ENCODE measurements around the gene CEACAM19. TPM values are rescaled to one million over a fixed set of nuclear protein-coding genes. Genes with fewer than 3 reads are reported as not detected.

The CEACAM19 gene
- total RNA-seq, 1 experiment from 2014 or later, result 67.8 TPM

DNA sequence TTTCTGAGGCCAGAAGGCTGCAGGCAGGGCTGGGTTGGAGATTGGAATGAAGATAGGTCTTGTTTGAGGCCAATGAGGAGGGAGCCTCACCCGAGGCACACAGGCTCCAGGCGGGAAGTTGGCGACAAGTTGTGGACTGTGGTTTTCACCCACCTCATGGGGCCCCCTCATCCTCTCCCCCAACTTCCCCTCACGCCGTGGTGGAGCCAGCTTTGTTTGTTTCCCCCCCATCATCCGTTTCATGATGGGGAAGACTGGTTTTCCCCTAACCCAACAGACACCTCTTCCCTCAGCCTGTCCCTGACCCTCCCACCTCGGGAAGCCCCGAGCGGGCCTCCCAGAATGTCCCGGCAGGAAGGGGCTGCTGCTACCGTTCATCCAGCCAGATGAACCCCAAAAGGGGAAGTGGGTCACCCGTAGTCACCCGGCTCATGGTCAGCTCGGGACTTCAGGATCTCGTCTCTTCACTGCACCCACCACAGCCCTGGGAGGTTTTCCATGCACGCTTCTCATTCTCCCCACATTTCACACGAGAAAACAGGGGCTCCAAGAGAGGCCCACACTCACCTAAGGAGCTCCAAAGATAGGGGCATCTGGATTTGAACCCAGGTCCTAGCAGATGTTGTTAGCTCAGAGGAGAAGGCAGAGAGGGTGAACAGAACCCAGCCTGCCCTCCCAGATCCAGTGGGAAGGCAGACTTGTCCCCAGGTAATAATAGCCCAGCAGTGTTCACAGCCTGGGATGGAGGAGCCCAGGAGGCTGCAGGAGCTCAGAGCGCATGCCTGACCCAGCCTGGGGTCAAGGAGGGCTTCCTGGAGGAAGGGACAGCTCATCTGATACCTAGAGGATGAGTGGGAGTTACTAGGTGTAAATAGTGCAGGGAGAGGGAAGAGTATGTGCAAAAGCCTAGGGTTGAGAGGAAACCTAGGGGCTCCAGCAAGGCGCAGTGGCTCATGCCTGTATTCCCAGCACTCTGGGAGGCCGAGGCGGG, 51.1 kb downstream of the CEACAM19 start:
- Mint-ChIP-seq H3K9me3 (ENCODE audit: low read depth, unreplicated experiment) (no peaks in the 10 kb centered on the region), H3K4me3 (ENCODE audit: low read depth, unreplicated experiment) (no peak overlapping the region), H3K36me3 (ENCODE audit: insufficient read depth, unreplicated experiment) (peaks cover 11% of the 10 kb centered on the region), H3K4me1 (ENCODE audit: low read depth, unreplicated experiment) (peaks cover 65% of the 10 kb centered on the region), H3K27me3 (ENCODE audit: unreplicated experiment) (no peaks in the 10 kb centered on the region), H3K27ac (ENCODE audit: unreplicated experiment) (no peak overlapping the region)
- intact Hi-C loops (cut with micrococcal nuclease; ENCODE audit: unreplicated experiment), result loop anchor here (5.0 to 10.0 kb wide), 2 partner anchors 35 to 122 kb away; partner anchors contain the start of gene NECTIN2
- BruUV-seq (replicated peaks), result no TSS peak
- TF ChIP-seq, protein P1, sequence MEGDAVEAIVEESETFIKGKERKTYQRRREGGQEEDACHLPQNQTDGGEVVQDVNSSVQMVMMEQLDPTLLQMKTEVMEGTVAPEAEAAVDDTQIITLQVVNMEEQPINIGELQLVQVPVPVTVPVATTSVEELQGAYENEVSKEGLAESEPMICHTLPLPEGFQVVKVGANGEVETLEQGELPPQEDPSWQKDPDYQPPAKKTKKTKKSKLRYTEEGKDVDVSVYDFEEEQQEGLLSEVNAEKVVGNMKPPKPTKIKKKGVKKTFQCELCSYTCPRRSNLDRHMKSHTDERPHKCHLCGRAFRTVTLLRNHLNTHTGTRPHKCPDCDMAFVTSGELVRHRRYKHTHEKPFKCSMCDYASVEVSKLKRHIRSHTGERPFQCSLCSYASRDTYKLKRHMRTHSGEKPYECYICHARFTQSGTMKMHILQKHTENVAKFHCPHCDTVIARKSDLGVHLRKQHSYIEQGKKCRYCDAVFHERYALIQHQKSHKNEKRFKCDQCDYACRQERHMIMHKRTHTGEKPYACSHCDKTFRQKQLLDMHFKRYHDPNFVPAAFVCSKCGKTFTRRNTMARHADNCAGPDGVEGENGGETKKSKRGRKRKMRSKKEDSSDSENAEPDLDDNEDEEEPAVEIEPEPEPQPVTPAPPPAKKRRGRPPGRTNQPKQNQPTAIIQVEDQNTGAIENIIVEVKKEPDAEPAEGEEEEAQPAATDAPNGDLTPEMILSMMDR (IDR thresholded peaks at IDR 0.05; ENCODE audit: unreplicated experiment), result no peak
- CTCF ChIA-PET, result interaction anchor here (0.7 to 7.9 kb wide), 6 partner anchors 10 to 123 kb away, joined by 4 to 223 read pairs (median 10); partner anchors contain the start of gene NECTIN2
- DNase-seq, result no peak

DNA sequence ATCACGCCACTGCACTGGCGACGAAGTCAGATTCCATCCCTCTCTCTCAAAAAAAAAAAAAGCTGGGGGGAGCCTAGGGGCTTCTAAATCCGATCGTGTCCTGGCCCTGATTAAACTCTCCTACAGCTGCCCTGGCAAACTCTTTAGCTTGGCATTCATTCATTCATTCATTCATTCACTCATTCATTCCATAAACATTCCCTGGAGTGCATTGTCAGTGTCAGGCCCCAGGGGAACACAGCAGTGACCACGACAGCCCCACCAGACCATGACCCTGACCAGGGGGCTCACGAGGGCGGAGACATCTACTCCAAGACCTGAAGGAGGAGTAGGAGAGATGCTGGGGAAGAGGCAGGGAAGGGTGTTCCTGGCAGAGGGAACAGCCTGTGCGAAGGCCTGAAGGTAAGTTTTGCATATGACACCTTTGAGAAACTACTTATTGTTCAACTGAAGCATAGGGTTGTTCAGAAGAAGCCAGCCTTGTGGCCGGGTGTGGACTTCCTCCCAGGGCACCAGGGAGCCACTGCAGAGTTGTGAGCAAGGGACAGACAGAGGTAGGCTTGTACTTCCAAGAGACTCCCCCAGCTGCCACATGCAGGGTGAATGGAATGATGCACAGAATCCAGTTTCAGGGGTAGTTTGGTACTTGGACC, 52.1 kb downstream of the CEACAM19 start:
- CTCF ChIA-PET, result interaction anchor here (0.7 to 7.9 kb wide), 26 partner anchors 8 to 232 kb away, joined by 3 to 223 read pairs (median 6); partner anchors contain the start of genes CBLC, CLPTM1 and NECTIN2
- Mint-ChIP-seq H3K27me3 (ENCODE audit: unreplicated experiment) (no peaks in the 10 kb centered on the region), H3K4me1 (ENCODE audit: low read depth, unreplicated experiment) (peaks cover 67% of the 10 kb centered on the region), H3K9me3 (ENCODE audit: low read depth, unreplicated experiment) (no peaks in the 10 kb centered on the region), H3K36me3 (ENCODE audit: insufficient read depth, unreplicated experiment) (peaks cover 6% of the 10 kb centered on the region), H3K27ac (ENCODE audit: unreplicated experiment) (peak overlapping the region; percentile 74), H3K4me3 (ENCODE audit: low read depth, unreplicated experiment) (peak overlapping the region; percentile 22)
- BruUV-seq (replicated peaks), result no TSS peak
- TF ChIP-seq, protein P1 (IDR thresholded peaks at IDR 0.05; ENCODE audit: unreplicated experiment), result no peak
- intact Hi-C loops (cut with micrococcal nuclease; ENCODE audit: unreplicated experiment), result loop anchor here (5.0 to 10.0 kb wide), 2 partner anchors 36 to 121 kb away; partner anchors contain the start of gene NECTIN2
- DNase-seq, result no peak

DNA sequence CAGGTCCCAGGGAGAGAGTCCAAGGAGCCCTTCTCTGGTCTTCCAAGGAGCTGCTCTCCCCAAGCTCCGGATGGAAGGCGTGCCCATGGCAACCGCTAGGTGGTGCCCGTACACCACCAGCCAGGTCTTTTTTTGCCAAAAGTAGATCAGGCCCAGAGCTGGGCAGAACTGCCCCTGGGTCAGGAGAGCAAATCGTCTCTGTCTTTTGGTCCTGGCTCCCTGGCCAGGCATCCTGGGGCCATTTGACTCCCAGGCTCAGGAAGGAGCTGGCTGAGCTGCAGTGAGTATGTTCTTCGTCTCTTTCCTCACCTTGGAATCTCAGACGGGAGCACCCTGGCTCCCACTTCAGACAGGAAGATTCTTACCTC, 52.7 kb downstream of the CEACAM19 start:
- TSS peak; percentile 78 for BruUV-seq (replicated peaks)
- intact Hi-C loops (cut with micrococcal nuclease; ENCODE audit: unreplicated experiment), result loop anchor here (1.0 to 10.0 kb wide), 4 partner anchors 29 to 121 kb away; partner anchors contain the start of gene NECTIN2
- TF ChIP-seq, protein P1 (IDR thresholded peaks at IDR 0.05; ENCODE audit: unreplicated experiment), result peak; percentile 98
- Mint-ChIP-seq H3K9me3 (ENCODE audit: low read depth, unreplicated experiment) (no peaks in the 10 kb centered on the region), H3K4me1 (ENCODE audit: low read depth, unreplicated experiment) (peaks cover 62% of the 10 kb centered on the region), H3K4me3 (ENCODE audit: low read depth, unreplicated experiment) (peak overlapping the region; percentile 22), H3K27me3 (ENCODE audit: unreplicated experiment) (no peaks in the 10 kb centered on the region), H3K27ac (ENCODE audit: unreplicated experiment) (peak overlapping the region; percentile 74), H3K36me3 (ENCODE audit: insufficient read depth, unreplicated experiment) (peaks cover 5% of the 10 kb centered on the region)
- DNase-seq, result peak; percentile 91
- CTCF ChIA-PET, result interaction anchor here (0.7 to 7.9 kb wide), 25 partner anchors 9 to 231 kb away, joined by 3 to 223 read pairs (median 7); partner anchors contain the start of genes CBLC, CLPTM1 and NECTIN2

DNA sequence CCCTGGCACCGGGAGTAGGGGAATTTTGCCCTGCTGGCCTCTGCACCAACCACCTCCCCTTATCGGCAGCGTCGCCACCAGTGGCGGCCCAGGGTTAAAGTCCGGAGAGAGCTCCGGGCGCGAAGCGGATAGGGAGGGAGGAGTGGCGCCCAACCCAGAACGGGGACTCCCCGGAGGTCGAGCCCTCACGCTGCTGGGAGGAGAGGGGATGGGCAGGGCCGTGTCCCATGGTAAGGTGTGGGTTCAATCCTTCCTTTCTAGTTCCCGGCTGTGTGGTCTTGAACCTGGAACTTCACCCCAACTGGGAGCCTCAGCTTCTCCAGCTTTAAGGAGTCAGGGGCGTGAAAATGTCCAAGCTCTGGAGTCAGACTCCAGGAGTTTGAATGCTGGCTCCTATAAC, 54.0 kb downstream of the CEACAM19 start:
- Mint-ChIP-seq H3K9me3 (ENCODE audit: low read depth, unreplicated experiment) (no peaks in the 10 kb centered on the region), H3K27me3 (ENCODE audit: unreplicated experiment) (no peaks in the 10 kb centered on the region), H3K27ac (ENCODE audit: unreplicated experiment) (peak overlapping the region; percentile 74), H3K36me3 (ENCODE audit: insufficient read depth, unreplicated experiment) (peaks cover 5% of the 10 kb centered on the region), H3K4me3 (ENCODE audit: low read depth, unreplicated experiment) (peak overlapping the region; percentile 22), H3K4me1 (ENCODE audit: low read depth, unreplicated experiment) (peaks cover 54% of the 10 kb centered on the region)
- BruUV-seq (replicated peaks), result no TSS peak
- intact Hi-C loops (cut with micrococcal nuclease; ENCODE audit: unreplicated experiment), result loop anchor here (2.0 to 10.0 kb wide), 2 partner anchors 28 to 120 kb away; partner anchors contain the start of gene NECTIN2
- CTCF ChIA-PET, result interaction anchor here (0.6 to 7.9 kb wide), 15 partner anchors 10 to 154 kb away, joined by 3 to 223 read pairs (median 8); partner anchors contain the start of gene NECTIN2
- TF ChIP-seq, protein P1 (IDR thresholded peaks at IDR 0.05; ENCODE audit: unreplicated experiment), result no peak
- peak; percentile 79 for DNase-seq

All from Calu3 (cell line).